H1 (cell line): ENCODE measurements around the gene HABP4. TPM values are rescaled to one million over a fixed set of nuclear protein-coding genes. Genes with fewer than 3 reads are reported as not detected.

Source experiments
- CTCF ChIA-PET: fragments of 300-600 bp; sonication (Branson Sonifier 250); formaldehyde crosslinking; loops from one replicate; lab custom pipeline; 2021; ENCODE audit not compliant: partially characterized antibody; lab: Charles Lee
- POLR2A ChIA-PET: fragments of 300-600 bp; sonication (Branson Sonifier 250); formaldehyde crosslinking; loops from one replicate; lab custom pipeline; 2021; ENCODE audit warnings: inconsistent platforms; ENCODE audit not compliant: partially characterized antibody; lab: Charles Lee
- DNase-seq, 2 experiments: peaks; one replicate each; pipeline versions ENCODE4 v3.0.0 to v3.0.0-alpha.2; 2010 to 2022; ENCODE audit warnings: low spot score in 2 of 2, low read depth in 1 of 2, mixed read lengths in 1 of 2
- FAIRE-seq: peaks from 2 replicates; lab custom pipeline; 2011; peaks lifted over from hg19 to GRCh38; lab: Jason Lieb, UNC
- H2AFZ ChIP-seq: 2 replicates; pipeline ENCODE4 v1.8.1; 2012; ENCODE audit warnings: low read length, inconsistent platforms
- H2AK5ac ChIP-seq: 2 replicates; pipeline ENCODE4 v1.6.1; 2013; ENCODE audit warnings: low read depth, low read length
- H2BK120ac ChIP-seq: replicated peaks from 2 replicates; pipeline ENCODE3; 2013; ENCODE audit warnings: low read depth, low read length, inconsistent platforms
- H2BK12ac ChIP-seq: 2 replicates; pipeline ENCODE4 v1.6.1; 2013; ENCODE audit warnings: low read depth, low read length
- H2BK15ac ChIP-seq: 2 replicates; pipeline ENCODE4 v1.6.1; 2013; ENCODE audit warnings: low read length
- H2BK20ac ChIP-seq: 2 replicates; pipeline ENCODE4 v1.6.1; 2013; ENCODE audit warnings: low read length
- H2BK5ac ChIP-seq: 2 replicates; pipeline ENCODE4 v1.6.1; 2013; ENCODE audit warnings: low read depth, low read length
- H3K14ac ChIP-seq: 2 replicates; pipeline ENCODE4 v1.6.1; 2013; ENCODE audit warnings: inconsistent platforms; ENCODE audit not compliant: insufficient read length
- H3K18ac ChIP-seq: 2 replicates; pipeline ENCODE4 v1.6.1; 2013; ENCODE audit warnings: low read length; ENCODE audit errors: extremely low read depth
- H3K23ac ChIP-seq: 2 replicates; pipeline ENCODE4 v1.6.1; 2013; ENCODE audit warnings: inconsistent platforms; ENCODE audit not compliant: insufficient read length
- H3K23me2 ChIP-seq: 2 replicates; pipeline ENCODE4 v1.6.1; 2013; ENCODE audit warnings: low read depth, low read length
- H3K27ac ChIP-seq: 2 replicates; pipeline ENCODE4 v1.6.1; 2011; ENCODE audit warnings: low read depth, low read length, inconsistent platforms
- H3K27me3 ChIP-seq, 4 experiments: replicated peaks in 1 of 4; 1 replicate in 1 of 4; 2 replicates in 3 of 4; pipeline versions ENCODE4 v1.6.1 to v1.8.1; 2011 to 2013; ENCODE audit warnings: low read length in 3 of 4, mild to moderate bottlenecking in 3 of 4, inconsistent platforms in 2 of 4, mixed read lengths in 2 of 4, moderate library complexity in 1 of 4; ENCODE audit not compliant: control insufficient read depth in 3 of 4, insufficient read depth in 3 of 4; ENCODE audit errors: extremely low read depth in 1 of 4
- H3K36me3 ChIP-seq, 4 experiments: 2 replicates each; pipeline versions ENCODE4 v1.6.1 to v1.8.1; 2011 to 2013; ENCODE audit warnings: mild to moderate bottlenecking in 4 of 4, low read length in 3 of 4, moderate library complexity in 2 of 4, control low read depth in 1 of 4, inconsistent platforms in 1 of 4; ENCODE audit not compliant: insufficient read depth in 4 of 4, control insufficient read depth in 2 of 4
- H3K4ac ChIP-seq: replicated peaks from 2 replicates; pipeline ENCODE3; 2013; ENCODE audit warnings: low read length, low read depth, mixed read lengths, inconsistent platforms; ENCODE audit not compliant: insufficient read length
- H3K4me1 ChIP-seq, 4 experiments: replicated peaks in 1 of 4; 1 replicate in 1 of 4; 2 replicates in 3 of 4; pipeline versions ENCODE4 v1.6.1 to v1.8.1; 2011 to 2013; ENCODE audit warnings: low read length in 3 of 4, inconsistent platforms in 2 of 4, mixed read lengths in 1 of 4; ENCODE audit not compliant: insufficient read depth in 4 of 4, control insufficient read depth in 3 of 4
- H3K4me2 ChIP-seq, 2 experiments: 2 replicates each; pipeline versions ENCODE4 v1.6.1 to v1.8.1; 2011 to 2013; ENCODE audit warnings: low read depth in 2 of 2, low read length in 2 of 2, control low read depth in 1 of 2, inconsistent platforms in 1 of 2, mild to moderate bottlenecking in 1 of 2; ENCODE audit not compliant: insufficient read depth in 1 of 2
- H3K4me3 ChIP-seq, 4 experiments: fragments of 200-600, 300-600 bp in 1 of 4; sonication (generic), shearing (Covaris generic), sonication (Bioruptor Twin) in 1 of 4; 2 replicates each; pipeline versions ENCODE4 v1.5.1 to v1.8.1; 2011 to 2016; ENCODE audit warnings: low read length in 4 of 4, low read depth in 3 of 4, control low read depth in 2 of 4, inconsistent platforms in 2 of 4, mild to moderate bottlenecking in 2 of 4, mixed read lengths in 1 of 4, moderate library complexity in 1 of 4; ENCODE audit not compliant: insufficient read depth in 2 of 4; ENCODE audit errors: extremely low read depth in 1 of 4
- H3K56ac ChIP-seq: replicated peaks from 2 replicates; pipeline ENCODE3; 2013; ENCODE audit warnings: low read depth, mild to moderate bottlenecking, mixed read lengths, low read length, inconsistent platforms; ENCODE audit not compliant: insufficient read length
- H3K79me1 ChIP-seq: 2 replicates; pipeline ENCODE4 v1.6.1; 2013; ENCODE audit warnings: low read depth, low read length, control low read depth
- H3K79me2 ChIP-seq, 2 experiments: 2 replicates each; pipeline versions ENCODE4 v1.6.1 to v1.8.1; 2012 to 2013; ENCODE audit warnings: low read length in 2 of 2, mild to moderate bottlenecking in 2 of 2, inconsistent platforms in 1 of 2; ENCODE audit not compliant: insufficient read depth in 2 of 2, control insufficient read depth in 1 of 2
- H3K9ac ChIP-seq, 4 experiments: replicated peaks in 1 of 4; 1 replicate in 1 of 4; 2 replicates in 3 of 4; pipeline versions ENCODE4 v1.6.1 to v1.8.1; 2011 to 2013; ENCODE audit warnings: low read depth in 3 of 4, low read length in 3 of 4, control low read depth in 2 of 4, mild to moderate bottlenecking in 2 of 4, moderate library complexity in 2 of 4, inconsistent platforms in 1 of 4; ENCODE audit errors: extremely low read depth in 1 of 4
- H3K9me3 ChIP-seq, 2 experiments: 2 replicates each; pipeline versions ENCODE4 v1.6.1 to v1.8.1; 2012 to 2013; ENCODE audit warnings: mild to moderate bottlenecking in 2 of 2, moderate library complexity in 2 of 2, control low read depth in 1 of 2, inconsistent platforms in 1 of 2, low read depth in 1 of 2, low read length in 1 of 2, mixed read lengths in 1 of 2; ENCODE audit not compliant: insufficient read depth in 2 of 2
- H4K20me1 ChIP-seq, 2 experiments: replicated peaks in 1 of 2; 2 replicates each; pipeline versions ENCODE3 to v1.8.1; 2011 to 2013; ENCODE audit warnings: inconsistent platforms in 2 of 2, low read length in 2 of 2, mild to moderate bottlenecking in 1 of 2; ENCODE audit not compliant: insufficient read depth in 2 of 2, control insufficient read depth in 1 of 2
- H4K5ac ChIP-seq: 2 replicates; pipeline ENCODE4 v1.6.1; 2013; ENCODE audit warnings: low read length, low read depth, mixed read lengths, inconsistent platforms; ENCODE audit not compliant: insufficient read length
- H4K8ac ChIP-seq: 2 replicates; pipeline ENCODE4 v1.8.0; 2013; ENCODE audit warnings: mild to moderate bottlenecking, moderate library complexity, low read length, inconsistent platforms; ENCODE audit not compliant: insufficient read depth; ENCODE audit errors: extremely low read depth
- H4K91ac ChIP-seq: replicated peaks from 2 replicates; pipeline ENCODE3; 2013; ENCODE audit warnings: low read length, mixed read lengths, inconsistent platforms; ENCODE audit not compliant: insufficient read length
- BCL11A ChIP-seq, 2 experiments: IDR thresholded peaks; one replicate each; pipeline ENCODE4 v1.6.1; 2011; ENCODE audit warnings: low read depth in 2 of 2, low read length in 2 of 2, mild to moderate bottlenecking in 2 of 2
- CBX8 ChIP-seq: fragments of 300-800, 300-1000 bp; sonication (generic); IDR thresholded peaks from 2 replicates; pipeline ENCODE4 v1.7.1; 2016; ENCODE audit warnings: low read depth, low read length, borderline replicate concordance
- PHF8 ChIP-seq: fragments of 200-600 bp; sonication (generic); conservative IDR thresholded peaks from 2 replicates; pipeline ENCODE4 v1.7.1; 2012; ENCODE audit warnings: low read depth, mild to moderate bottlenecking, inconsistent platforms, low read length, moderate library complexity
- POLR2A ChIP-seq, 2 experiments: IDR thresholded peaks; 1 replicate in 1 of 2; 2 replicates in 1 of 2; pipeline ENCODE4 v1.6.1; 2011; ENCODE audit warnings: low read depth in 2 of 2, low read length in 2 of 2, mild to moderate bottlenecking in 2 of 2; ENCODE audit errors: control extremely low read depth in 1 of 2
- WGBS, 2 experiments: shearing (Covaris generic) in 1 of 2; methylation state at CpG; one replicate each; pipeline versions ENCODE4 v1.1.6 to v1.1.7; 2013 to 2015; ENCODE audit warnings: low lambda C conversion rate in 2 of 2, mixed read lengths in 2 of 2, inconsistent platforms in 1 of 2, low coverage in 1 of 2, missing lambda C conversion rate in 1 of 2; ENCODE audit not compliant: insufficient replicate concordance in 2 of 2, insufficient coverage in 1 of 2, insufficient read length in 1 of 2; ENCODE audit errors: extremely low coverage in 1 of 2, missing lambda C conversion rate in 1 of 2; 5-methylcytosine and 5-hydroxymethylcytosine counted together
- polyA plus RNA-seq, 7 experiments: library from polyadenylated mRNA; depleted of rRNA in 3 of 7; stranded (reverse) in 5 of 7; unstranded in 2 of 7; fragments of >200 nt in 5 of 7; fragments of 200-250 nt in 2 of 7; gene quantifications; 1 replicate in 5 of 7; 2 replicates in 1 of 7; 4 replicates in 1 of 7; pipeline versions ENCODE4 v1.2.1 to v1.2.3, GENCODE V29; 2011 to 2013; ENCODE audit warnings: missing spikeins in 2 of 7, mixed read lengths in 2 of 7
- total RNA-seq: library from RNA; stranded (reverse); fragmentation: NEBNext Ultra II Directional; extraction: Animal tissue kit (Norgen Biotek cat#: 25700); gene quantifications from 2 replicates; pipeline ENCODE4 v1.2.1, GENCODE V29; 2021

HABP4 gene
- total and polyA plus RNA-seq, 2 of the 8 experiments (the other 6 are each of a cell fraction or from before 2014, with no cell fraction given) = 3.3 to 11.2 TPM

GRCh38 chr9:96440671-96441199 is 9.2 kb upstream of the HABP4 start:
- Histone ChIP-seq H3K4me3 (no peak overlapping the region), H3K27ac (no peak overlapping the region), H3K36me3 (no peaks in the 10 kb centered on the region), H2AFZ (no peak overlapping the region), H3K79me1 (no peaks in the 10 kb centered on the region), H2BK20ac (no peak overlapping the region), H4K5ac (no peak overlapping the region), H3K56ac (no peak overlapping the region), H2BK12ac (no peak overlapping the region), H3K14ac (no peak overlapping the region), H3K4me1 (no peaks in the 10 kb centered on the region), H2BK120ac (no peak overlapping the region), H3K9ac (no peak overlapping the region), H2BK5ac (no peak overlapping the region), H3K4ac (no peak overlapping the region), H4K20me1 (no peaks in the 10 kb centered on the region), H2AK5ac (no peak overlapping the region), H4K91ac (no peak overlapping the region), H3K23ac (no peak overlapping the region), H3K27me3 (no peaks in the 10 kb centered on the region), H2BK15ac (no peak overlapping the region), H4K8ac (no peak overlapping the region), H3K9me3 (no peaks in the 10 kb centered on the region), H3K79me2 (no peaks in the 10 kb centered on the region)
- 96% methylated on average over 5 of the region's 5 CpGs; no CpG with 5 or more reads in 1 of the 2 experiments for WGBS, 2 experiments
- ChIA-PET CTCF (interaction anchor here (0.8 to 4.3 kb wide), 10 partner anchors 8 to 414 kb away, joined by 3 to 27 read pairs (median 6); partner anchors contain the start of gene HABP4), POLR2A (no interaction called here)
- no peak for DNase-seq
- no peak for TF ChIP-seq CBX8
- TF ChIP-seq BCL11A (IDR thresholded peaks at IDR 0.05; ENCODE audit: low read depth in 2 of 2, low read length in 2 of 2) = no peak
- no peak for TF ChIP-seq PHF8
- no peak for TF ChIP-seq POLR2A (IDR thresholded peaks at IDR 0.05; ENCODE audit: control extremely low read depth in 1 of 2, low read depth in 2 of 2, low read length in 2 of 2)
- TF ChIP-seq, all 59 proteins: peak for 0
- no peak overlapping the region for H3K4me2 ChIP-seq
- no peak for FAIRE-seq
- no peaks in the 10 kb centered on the region for H3K23me2 ChIP-seq
- no peak overlapping the region for H3K18ac ChIP-seq
